RKO (cell line): ENCODE data around the gene OXGR1.
"Not testable (repeated sequence)": the region's sequence is repeated elsewhere in the genome, so short reads cannot be mapped to it uniquely, and the experiment has no call there.

Source experiments
- DNase-seq: peaks from one replicate; pipeline ENCODE4 v3.0.0-alpha.2; 2016; ENCODE audit warnings: low spot score

The OXGR1 gene

GRCh38 chr13:96994017-96994857 is at the start of gene OXGR1:
Gene OXGR1 (minus strand): TSS chr13:96994476. CDS start chr13:96987759, 6,717 bp downstream.
- DNase-seq = no peak

- no peak for DNase-seq
Observed at GRCh38 chr13:97043302-97043701, 49.0 kb upstream of the OXGR1 start.

DNA sequence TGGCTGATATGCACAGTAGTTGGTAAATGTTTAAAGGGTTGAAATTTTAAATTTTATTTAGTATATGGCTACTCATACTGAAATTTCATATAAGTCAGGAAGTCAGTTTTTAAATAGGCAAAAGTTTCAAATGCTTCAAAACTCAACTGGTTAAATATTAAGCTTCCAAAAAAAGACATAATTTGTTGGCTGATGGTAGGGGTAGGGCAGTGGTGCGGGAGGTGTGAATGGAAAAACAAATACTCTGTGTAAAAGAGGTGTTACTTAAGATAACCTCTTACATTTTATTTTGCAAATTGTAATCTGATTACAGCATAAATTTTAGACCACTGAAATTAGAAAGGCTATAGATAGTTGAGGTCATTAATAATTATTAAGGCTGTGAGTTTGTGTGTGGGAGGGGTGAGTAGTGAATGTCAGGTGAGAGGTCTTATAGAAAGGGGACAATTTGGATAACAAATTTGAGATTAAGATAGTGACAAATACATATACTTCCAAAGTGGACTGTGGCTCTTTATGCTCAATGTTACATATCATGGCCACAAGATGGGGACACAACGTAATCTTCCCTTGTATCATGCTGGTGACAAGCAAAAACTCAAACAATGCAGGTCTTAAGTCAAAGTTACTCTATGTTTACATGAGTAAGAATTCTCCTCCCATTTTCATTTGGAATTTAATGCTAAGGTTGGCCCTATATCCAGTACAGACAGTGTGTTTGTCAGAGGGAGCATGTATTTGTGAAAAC is 36.6 kb upstream of the OXGR1 start:
- DNase-seq = peak; percentile 42

GRCh38 chr13:97028441-97029299 is 34.4 kb upstream of the OXGR1 start:
- DNase-seq = peak; percentile 61

GRCh38 chr13:97027162-97027554 is 32.9 kb upstream of the OXGR1 start:
- no peak for DNase-seq

GRCh38 chr13:97026531-97027161 is 32.4 kb upstream of the OXGR1 start:
- no peak for DNase-seq

DNA sequence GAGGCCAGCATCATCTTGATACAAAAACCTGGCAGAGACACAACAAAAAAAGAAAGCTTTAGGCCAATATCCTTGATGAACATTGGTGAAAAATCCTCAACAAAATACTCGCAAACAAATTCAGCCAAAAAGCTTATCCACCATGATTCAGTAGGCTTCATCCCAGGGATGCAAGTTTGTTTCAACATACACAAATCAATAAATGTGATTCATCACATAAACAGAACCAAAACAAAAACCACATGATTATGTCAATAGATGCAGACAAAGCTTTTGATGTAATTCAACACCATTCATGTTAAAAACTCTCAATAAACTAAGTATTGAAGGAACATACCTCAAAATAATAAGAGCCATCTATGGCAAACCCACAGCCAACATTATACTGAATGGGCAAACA is 29.5 kb upstream of the OXGR1 start:
- DNase-seq = not testable (repeated sequence)

GRCh38 chr13:97023117-97023516 is 28.8 kb upstream of the OXGR1 start:
- no peak for DNase-seq

DNA sequence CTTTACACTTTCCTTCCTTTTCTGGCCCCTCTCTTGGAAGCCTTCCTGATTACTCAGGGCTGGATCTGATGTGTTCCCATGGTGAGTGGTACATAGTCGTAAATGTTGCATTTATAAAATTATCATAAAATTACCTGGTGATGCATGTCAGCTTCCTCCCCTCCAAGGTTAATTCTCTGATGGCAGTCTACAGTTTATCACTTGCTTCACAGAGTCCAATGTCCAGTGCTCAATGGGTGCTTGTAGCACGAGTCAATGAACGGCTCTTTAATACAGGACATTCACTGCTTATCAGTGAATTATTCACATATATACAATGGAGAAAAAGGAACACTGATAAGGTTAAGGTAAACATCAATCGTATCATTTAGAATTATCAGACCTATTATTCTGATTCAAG is 27.0 kb upstream of the OXGR1 start:
- no peak for DNase-seq

- DNase-seq = no peak
Observed at GRCh38 chr13:97020689-97021240, 26.5 kb upstream of the OXGR1 start.

DNA sequence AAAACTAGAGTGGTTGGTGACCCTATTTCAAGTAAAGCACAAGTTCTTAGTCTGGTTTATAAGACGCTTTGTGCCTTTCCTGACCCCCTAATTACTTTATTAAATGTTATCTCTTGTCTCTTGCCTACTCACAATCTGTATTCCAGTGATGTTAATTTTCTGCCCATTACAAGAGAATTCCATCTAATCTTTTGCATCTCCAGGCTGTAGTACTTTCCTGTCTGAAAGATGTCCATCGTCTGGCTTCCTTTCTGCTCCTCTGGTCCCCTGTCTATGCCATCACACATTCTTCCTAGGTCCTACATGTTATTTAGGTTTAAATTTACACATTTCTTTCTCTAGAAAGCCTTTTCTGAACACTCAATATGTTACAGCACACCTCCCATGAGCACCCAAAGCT is 25.9 kb upstream of the OXGR1 start:
- no peak for DNase-seq

GRCh38 chr13:97019236-97019635 is 25.0 kb upstream of the OXGR1 start:
- no peak for DNase-seq

DNA sequence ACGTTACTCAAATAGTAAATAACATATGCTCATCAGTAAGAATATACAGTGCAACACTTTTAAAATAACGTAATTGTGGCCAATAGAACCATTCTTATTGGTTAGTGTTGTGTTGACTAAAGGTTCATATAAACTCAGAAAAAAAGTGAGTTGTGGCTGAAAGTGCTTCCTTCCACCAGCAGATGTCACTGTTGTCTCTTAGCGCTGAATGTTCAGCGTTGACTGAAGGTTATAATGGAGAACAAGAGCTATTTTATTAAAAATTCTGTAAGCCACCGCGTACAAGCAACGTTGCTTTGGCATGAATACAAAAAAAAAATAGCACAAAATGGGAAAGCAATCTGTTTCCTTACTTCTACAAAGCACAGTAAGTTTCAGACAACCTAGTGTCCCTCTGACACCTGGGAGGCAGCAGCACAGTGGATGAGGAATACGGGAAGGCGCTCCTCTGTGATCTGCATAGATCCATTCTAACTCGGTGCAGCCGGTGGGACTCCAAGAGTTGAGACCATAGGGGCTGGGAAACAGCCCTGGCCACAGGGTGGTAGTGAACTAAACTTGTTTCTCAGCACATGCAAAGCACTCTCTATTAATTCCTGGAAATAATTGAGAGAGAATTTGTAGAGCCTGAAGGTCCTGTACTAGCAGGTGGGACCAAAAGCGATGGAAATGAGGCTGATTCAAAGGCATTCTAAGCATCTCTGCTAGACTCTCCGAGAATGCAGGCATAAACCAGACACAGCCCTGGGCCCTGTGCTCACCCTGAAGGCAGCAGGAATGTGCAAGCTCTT is 23.9 kb upstream of the OXGR1 start:
- peak; percentile 66 for DNase-seq

GRCh38 chr13:97017322-97017721 is 23.0 kb upstream of the OXGR1 start:
- no peak for DNase-seq

DNA sequence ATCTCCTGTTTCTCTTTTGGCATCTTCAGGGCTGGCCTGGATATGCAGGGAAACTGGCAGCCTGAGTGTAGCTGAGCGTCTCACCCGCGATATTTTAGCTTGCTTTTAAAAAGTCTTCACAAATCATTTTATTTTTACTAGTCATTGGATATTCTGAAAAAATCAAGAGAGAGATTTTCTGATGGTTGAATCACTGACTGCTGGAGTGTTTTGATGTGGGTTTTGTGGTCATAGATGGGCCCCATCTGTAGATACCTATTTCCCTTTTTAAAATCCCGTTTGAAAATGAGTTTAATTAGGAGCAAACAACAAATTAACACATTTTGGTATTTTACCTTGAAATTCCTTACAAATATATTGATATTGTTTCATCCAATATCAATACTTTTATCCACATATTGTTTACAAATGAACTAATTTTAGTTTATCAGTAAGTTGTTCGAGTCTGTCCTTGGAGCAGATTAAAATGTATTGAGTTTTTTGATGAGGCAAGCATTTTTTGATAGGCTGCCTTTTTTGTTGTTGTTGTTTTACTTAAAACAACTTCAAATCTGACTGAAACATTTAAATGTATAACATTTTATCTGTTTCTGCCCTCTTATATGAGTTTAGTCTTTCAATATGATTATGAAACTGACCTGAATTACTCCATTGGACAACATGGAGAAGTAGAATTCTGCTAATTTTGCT is 21.5 kb upstream of the OXGR1 start:
- DNase-seq = no peak

- DNase-seq = no peak
Observed at GRCh38 chr13:97012251-97013048, 18.2 kb upstream of the OXGR1 start.

- no peak for DNase-seq
Observed at GRCh38 chr13:97011446-97012131, 17.3 kb upstream of the OXGR1 start.

- no peak for DNase-seq
Observed at GRCh38 chr13:97008643-97009042, 14.4 kb upstream of the OXGR1 start.
